Mesenchymal stem cell (in vitro differentiated cells and primary cell): ENCODE measurements around the gene SH3RF1.

Experiments used
- DNase-seq: peaks from one replicate; pipeline ENCODE4 v3.0.0-alpha.2; 2013
- H2AFZ ChIP-seq: one replicate; pipeline ENCODE4 v1.6.1; 2013; ENCODE audit warnings: low read depth, mild to moderate bottlenecking, control low read depth, inconsistent platforms, low read length, moderate library complexity
- H2AK5ac ChIP-seq: 2 replicates; pipeline ENCODE4 v1.6.1; 2013; ENCODE audit warnings: low read length, moderate library complexity, mild to moderate bottlenecking, inconsistent platforms; ENCODE audit not compliant: severe bottlenecking
- H2BK120ac ChIP-seq: one replicate; pipeline ENCODE4 v1.6.1; 2013; ENCODE audit warnings: low read depth, mild to moderate bottlenecking, inconsistent platforms, low read length, moderate library complexity
- H2BK12ac ChIP-seq, 2 experiments: one replicate each; pipeline ENCODE4 v1.6.1; 2013; ENCODE audit warnings: inconsistent platforms in 2 of 2, low read length in 2 of 2, mild to moderate bottlenecking in 2 of 2, moderate library complexity in 2 of 2, control low read depth in 1 of 2
- H2BK15ac ChIP-seq: one replicate; pipeline ENCODE4 v1.6.1; 2013; ENCODE audit warnings: mild to moderate bottlenecking, low read depth, inconsistent platforms; ENCODE audit not compliant: poor library complexity, severe bottlenecking
- H2BK5ac ChIP-seq: 2 replicates; pipeline ENCODE4 v1.6.1; 2013; ENCODE audit warnings: low read depth, mild to moderate bottlenecking, low read length, control low read depth, inconsistent platforms; ENCODE audit not compliant: poor library complexity, severe bottlenecking
- H3K14ac ChIP-seq, 2 experiments: one replicate each; pipeline ENCODE4 v1.6.1; 2013; ENCODE audit warnings: inconsistent platforms in 2 of 2, low read length in 2 of 2, control low read depth in 1 of 2, mild to moderate bottlenecking in 1 of 2, moderate library complexity in 1 of 2
- H3K18ac ChIP-seq, 2 experiments: one replicate each; pipeline ENCODE4 v1.6.1; 2013; ENCODE audit warnings: inconsistent platforms in 2 of 2, low read length in 2 of 2, control low read depth in 1 of 2, low read depth in 1 of 2, mild to moderate bottlenecking in 1 of 2
- H3K23ac ChIP-seq, 2 experiments: one replicate each; pipeline ENCODE4 v1.6.1; 2013; ENCODE audit warnings: inconsistent platforms in 2 of 2, low read length in 2 of 2, mild to moderate bottlenecking in 2 of 2, moderate library complexity in 2 of 2, control low read depth in 1 of 2
- H3K27ac ChIP-seq: 2 replicates; pipeline ENCODE4 v1.5.1; 2013; ENCODE audit warnings: mild to moderate bottlenecking, moderate library complexity, low read length, control low read depth, inconsistent platforms; ENCODE audit not compliant: poor library complexity, severe bottlenecking
- H3K27me3 ChIP-seq, 2 experiments: 2 replicates each; pipeline versions ENCODE4 v1.6.1 to v1.7.0; 2013; ENCODE audit warnings: low read length in 2 of 2, mild to moderate bottlenecking in 2 of 2, moderate library complexity in 2 of 2, control low read depth in 1 of 2, inconsistent platforms in 1 of 2; ENCODE audit not compliant: control insufficient read depth in 1 of 2, insufficient read depth in 1 of 2
- H3K36me3 ChIP-seq, 2 experiments: 2 replicates each; pipeline versions ENCODE4 v1.6.1 to v1.7.0; 2013; ENCODE audit warnings: low read length in 2 of 2, control low read depth in 1 of 2, inconsistent platforms in 1 of 2, low read depth in 1 of 2, mild to moderate bottlenecking in 1 of 2; ENCODE audit not compliant: insufficient read depth in 2 of 2, control insufficient read depth in 1 of 2
- H3K4ac ChIP-seq, 2 experiments: one replicate each; pipeline ENCODE4 v1.6.1; 2013; ENCODE audit warnings: inconsistent platforms in 2 of 2, low read length in 2 of 2, mild to moderate bottlenecking in 2 of 2, moderate library complexity in 2 of 2, control low read depth in 1 of 2, low read depth in 1 of 2
- H3K4me1 ChIP-seq: 2 replicates; pipeline ENCODE4 v1.6.1; 2013; ENCODE audit warnings: low read depth, low read length, control low read depth; ENCODE audit not compliant: control insufficient read depth, insufficient read depth
- H3K4me2 ChIP-seq: 2 replicates; pipeline ENCODE4 v1.6.1; 2013; ENCODE audit warnings: low read length, mild to moderate bottlenecking, inconsistent platforms; ENCODE audit not compliant: poor library complexity, severe bottlenecking
- H3K4me3 ChIP-seq, 2 experiments: 2 replicates each; pipeline versions ENCODE4 v1.5.1 to v1.7.0; 2013; ENCODE audit warnings: low read length in 2 of 2, mild to moderate bottlenecking in 2 of 2, control low read depth in 1 of 2, low read depth in 1 of 2; ENCODE audit not compliant: insufficient read depth in 1 of 2
- H3K79me1 ChIP-seq: replicated peaks from 2 replicates; pipeline ENCODE4 v1.6.1; 2013; ENCODE audit warnings: mild to moderate bottlenecking, control low read depth, low read length, inconsistent platforms; ENCODE audit not compliant: poor library complexity, severe bottlenecking
- H3K9ac ChIP-seq: 2 replicates; pipeline ENCODE4 v1.7.0; 2013; ENCODE audit warnings: mild to moderate bottlenecking, low read length, moderate library complexity
- H3K9me3 ChIP-seq: 2 replicates; pipeline ENCODE4 v1.7.0; 2013; ENCODE audit warnings: mild to moderate bottlenecking, low read length; ENCODE audit not compliant: control insufficient read depth
- H4K8ac ChIP-seq: one replicate; pipeline ENCODE4 v1.6.1; 2013; ENCODE audit warnings: inconsistent platforms, mild to moderate bottlenecking, low read length, moderate library complexity
- H4K91ac ChIP-seq: one replicate; pipeline ENCODE4 v1.6.1; 2013; ENCODE audit warnings: mild to moderate bottlenecking, low read length, inconsistent platforms
- WGBS: methylation state at CpG from one replicate; pipeline ENCODE4 v1.1.7; 2013; ENCODE audit warnings: mixed read lengths; 5-methylcytosine and 5-hydroxymethylcytosine counted together

SH3RF1 gene

DNA sequence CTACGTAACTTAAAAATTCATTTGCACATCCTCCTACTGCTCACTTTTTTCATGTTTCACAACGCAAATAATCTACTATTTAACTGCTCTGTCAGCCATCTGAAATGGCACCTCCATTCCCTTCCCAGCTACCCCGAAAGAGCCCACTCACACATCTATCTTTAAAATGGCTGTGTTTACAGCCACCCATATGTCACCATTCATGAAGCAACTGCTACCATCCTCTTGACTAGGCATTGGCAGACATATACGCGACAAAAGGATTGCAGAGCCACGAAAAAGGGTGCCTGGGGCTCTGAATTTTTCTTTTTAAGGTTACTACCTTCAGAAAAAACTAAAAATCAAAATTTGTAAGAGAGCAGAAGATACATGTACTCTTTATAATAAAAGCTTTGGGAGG is 11.5 kb downstream of the SH3RF1 start:
- no peak overlapping the region for H3K23ac ChIP-seq
- no peak overlapping the region for H2BK120ac ChIP-seq
- H2BK5ac ChIP-seq = no peak overlapping the region
- H3K79me1 ChIP-seq = peaks cover 5% of the 10 kb centered on the region
- no peak overlapping the region for H2AFZ ChIP-seq
- no peak overlapping the region for H3K27ac ChIP-seq
- no peak overlapping the region for H4K91ac ChIP-seq
- peak overlapping the region; percentile 48 to 76 for H3K18ac ChIP-seq
- no peak overlapping the region for H4K8ac ChIP-seq
- DNase-seq = no peak
- no peak overlapping the region for H2BK12ac ChIP-seq
- H3K9ac ChIP-seq = no peak overlapping the region
- H3K27me3 ChIP-seq = no peaks in the 10 kb centered on the region
- H2AK5ac ChIP-seq = peak overlapping the region; percentile 3
- H3K4ac ChIP-seq = peak overlapping the region in 1 of 2 experiments; percentile 63
- H3K4me2 ChIP-seq = no peak overlapping the region
- no peaks in the 10 kb centered on the region for H3K9me3 ChIP-seq
- no peak overlapping the region for H3K4me3 ChIP-seq
- 90% methylated on average over 5 of the region's 6 CpGs for WGBS
- no peak overlapping the region for H3K14ac ChIP-seq
- H3K4me1 ChIP-seq = peaks cover 15% of the 10 kb centered on the region
- no peak overlapping the region for H2BK15ac ChIP-seq
- peaks cover 3 to 30% of the 10 kb centered on the region in 2 experiments for H3K36me3 ChIP-seq

- H3K23ac ChIP-seq = no peak overlapping the region
- H3K4me1 ChIP-seq = peaks cover 15% of the 10 kb centered on the region
- no peak overlapping the region for H3K4me2 ChIP-seq
- H3K79me1 ChIP-seq = peaks cover 2% of the 10 kb centered on the region
- H3K18ac ChIP-seq = no peak overlapping the region
- H2AFZ ChIP-seq = no peak overlapping the region
- H4K91ac ChIP-seq = no peak overlapping the region
- no CpG with 5 or more reads among the region's 1 CpG for WGBS
- no peak overlapping the region for H3K4ac ChIP-seq
- no peaks in the 10 kb centered on the region for H3K9me3 ChIP-seq
- no peak overlapping the region for H4K8ac ChIP-seq
- no peak overlapping the region for H2BK12ac ChIP-seq
- no peak overlapping the region for H3K14ac ChIP-seq
- H2BK120ac ChIP-seq = no peak overlapping the region
- no peak overlapping the region for H2BK5ac ChIP-seq
- peak; percentile 27 for DNase-seq
- H3K4me3 ChIP-seq = no peak overlapping the region
- H3K9ac ChIP-seq = peak overlapping the region; percentile 47
- H2BK15ac ChIP-seq = no peak overlapping the region
- H3K27me3 ChIP-seq = no peaks in the 10 kb centered on the region
- peaks cover 0 to 19% of the 10 kb centered on the region in 2 experiments for H3K36me3 ChIP-seq
- no peak overlapping the region for H2AK5ac ChIP-seq
- H3K27ac ChIP-seq = no peak overlapping the region
Measured at GRCh38 chr4:169258141-169258540, 12.6 kb downstream of the SH3RF1 start.

- Histone ChIP-seq H2BK5ac (no peak overlapping the region), H3K27me3 (no peaks in the 10 kb centered on the region), H3K4me2 (no peak overlapping the region), H3K4ac (peak overlapping the region in 1 of 2 experiments; percentile 86), H3K23ac (no peak overlapping the region), H4K8ac (no peak overlapping the region), H2BK15ac (peak overlapping the region; percentile 80), H3K27ac (peak overlapping the region; percentile 50), H3K9ac (peak overlapping the region; percentile 47), H2BK120ac (no peak overlapping the region), H3K4me1 (peaks cover 15% of the 10 kb centered on the region), H2AFZ (no peak overlapping the region), H3K79me1 (peaks cover 2% of the 10 kb centered on the region), H2BK12ac (no peak overlapping the region), H4K91ac (no peak overlapping the region), H3K18ac (peak overlapping the region in 1 of 2 experiments; percentile 25), H2AK5ac (no peak overlapping the region), H3K4me3 (no peak overlapping the region), H3K14ac (no peak overlapping the region), H3K36me3 (peaks cover 0 to 12% of the 10 kb centered on the region in 2 experiments), H3K9me3 (no peaks in the 10 kb centered on the region)
- 14% methylated on average over 3 of the region's 4 CpGs for WGBS
- peak; percentile 42 for DNase-seq
Measured at GRCh38 chr4:169256856-169257761, 13.6 kb downstream of the SH3RF1 start.

DNA sequence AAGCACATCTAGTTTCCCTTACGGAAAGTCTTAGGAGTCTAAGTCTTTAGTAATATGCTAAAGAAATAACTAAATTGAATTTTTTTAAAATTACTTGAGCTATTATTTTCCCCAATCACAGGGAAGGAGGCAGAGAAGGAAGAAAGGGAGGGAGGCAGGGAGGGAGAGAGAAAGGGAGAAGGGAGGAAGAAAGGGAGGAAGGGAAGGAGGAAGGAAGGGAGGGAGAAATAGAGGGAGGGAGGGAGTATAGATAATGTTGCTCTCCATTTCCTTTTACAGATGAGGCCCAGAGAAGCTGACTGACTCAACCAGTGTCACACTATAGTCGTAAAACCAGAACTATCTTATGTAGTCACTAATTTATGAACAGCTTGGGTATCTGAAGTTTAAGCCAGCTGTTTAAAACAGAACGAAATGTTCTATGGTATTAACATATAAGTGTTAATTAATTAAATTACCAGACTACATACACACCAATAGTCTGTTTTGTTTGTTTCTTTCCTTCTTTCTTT is 14.6 kb downstream of the SH3RF1 start:
- Histone ChIP-seq H3K23ac (no peak overlapping the region), H2AFZ (no peak overlapping the region), H3K18ac (no peak overlapping the region), H3K4me3 (peak overlapping the region in 1 of 2 experiments; percentile 27), H4K8ac (no peak overlapping the region), H2BK12ac (no peak overlapping the region), H3K27ac (peak overlapping the region; percentile 69), H3K36me3 (peaks cover 0 to 15% of the 10 kb centered on the region in 2 experiments), H2BK120ac (no peak overlapping the region), H3K4ac (no peak overlapping the region), H2BK5ac (no peak overlapping the region), H3K27me3 (no peaks in the 10 kb centered on the region), H3K14ac (no peak overlapping the region), H3K9me3 (no peaks in the 10 kb centered on the region), H3K4me1 (peaks cover 17% of the 10 kb centered on the region), H3K4me2 (no peak overlapping the region), H3K79me1 (peaks cover 2% of the 10 kb centered on the region), H2BK15ac (no peak overlapping the region), H3K9ac (peak overlapping the region; percentile 24), H2AK5ac (no peak overlapping the region), H4K91ac (no peak overlapping the region)
- peak; percentile 59 for DNase-seq
- 0% methylated on average over 1 of the region's 3 CpGs for WGBS
